HG03342 (cell line): ENCODE data around the gene FRYL.
"Not testable (repeated sequence)": the region's sequence is repeated elsewhere in the genome, so short reads cannot be mapped to it uniquely, and the experiment has no call there.

Experiments used
- ATAC-seq: cut with Tn5 transposase; IDR thresholded peaks from one replicate; pipeline ENCODE4 v1.9.1; 2021; ENCODE audit warnings: mild to moderate bottlenecking, moderate library complexity; ENCODE audit not compliant: unreplicated experiment

FRYL gene

GRCh38 chr4:48748949-48749596 lies 31.0 kb downstream of the FRYL start:
- ATAC-seq, result no peak

GRCh38 chr4:48746608-48747362 lies 33.3 kb downstream of the FRYL start:
- no peak for ATAC-seq

- ATAC-seq, result not testable (repeated sequence)
Observed at GRCh38 chr4:48745223-48745622, 34.9 kb downstream of the FRYL start.

- no peak for ATAC-seq
Observed at GRCh38 chr4:48742412-48742811, 37.7 kb downstream of the FRYL start.

GRCh38 chr4:48739560-48740019 lies 40.5 kb downstream of the FRYL start:
- no peak for ATAC-seq

- ATAC-seq, result no peak
Observed at GRCh38 chr4:48738856-48739255, 41.2 kb downstream of the FRYL start.

GRCh38 chr4:48728906-48729496 lies 51.1 kb downstream of the FRYL start:
- not testable (repeated sequence) for ATAC-seq

- no peak for ATAC-seq
Observed at GRCh38 chr4:48727666-48728459, 52.2 kb downstream of the FRYL start.

GRCh38 chr4:48725414-48725813 lies 54.7 kb downstream of the FRYL start:
- ATAC-seq, result no peak

- no peak for ATAC-seq
Observed at GRCh38 chr4:48722509-48723446, 57.3 kb downstream of the FRYL start.

- ATAC-seq, result no peak
Observed at GRCh38 chr4:48720459-48720858, 59.6 kb downstream of the FRYL start.

GRCh38 chr4:48718818-48719465 lies 61.1 kb downstream of the FRYL start:
- no peak for ATAC-seq

GRCh38 chr4:48716285-48716684 lies 63.8 kb downstream of the FRYL start:
- not testable (repeated sequence) for ATAC-seq

GRCh38 chr4:48710446-48711209 lies 69.5 kb downstream of the FRYL start:
- no peak for ATAC-seq

GRCh38 chr4:48709901-48710300 lies 70.2 kb downstream of the FRYL start:
- ATAC-seq, result no peak

- ATAC-seq, result no peak
Observed at GRCh38 chr4:48708610-48709009, 71.5 kb downstream of the FRYL start.

- ATAC-seq, result no peak
Observed at GRCh38 chr4:48706736-48707135, 73.3 kb downstream of the FRYL start.

- no peak for ATAC-seq
Observed at GRCh38 chr4:48705609-48706008, 74.5 kb downstream of the FRYL start.
